NOMO-1 treated with dmso at 0.1 percent for 144 hours (cell line): Measurements from ENCODE around the gene RELB.
"Not testable (repeated sequence)": the region's sequence is repeated elsewhere in the genome, so short reads cannot be mapped to it uniquely, and the experiment has no call there.

Source experiments
- DNase-seq: peaks from one replicate; lab custom pipeline; 2025; ENCODE audit not compliant: unreplicated experiment; lab: John Stamatoyannopoulos, UW

RELB gene

GRCh38 chr19:45001087-45001739 is at the start of gene RELB:
RELB (plus strand) TSS chr19:45001464; CDS start chr19:45001580, 116 bp downstream.
- peak; percentile 69 for DNase-seq

GRCh38 chr19:44954278-44954648 is 47.0 kb upstream of the RELB start:
- no peak for DNase-seq

GRCh38 chr19:44954649-44955504 is 46.4 kb upstream of the RELB start, which contains the start of gene CLPTM1:
CLPTM1 (plus strand) TSS chr19:44955380; CDS start chr19:44955396, 16 bp downstream.
- DNase-seq = peak; percentile 95

GRCh38 chr19:44955505-44956439 is 45.5 kb upstream of the RELB start:
- no peak for DNase-seq

GRCh38 chr19:44957526-44957925 is 43.7 kb upstream of the RELB start:
- no peak for DNase-seq

- DNase-seq = no peak
Observed at GRCh38 chr19:44958090-44958489, 43.2 kb upstream of the RELB start.

- DNase-seq = no peak
Observed at GRCh38 chr19:44959691-44960090, 41.6 kb upstream of the RELB start.

GRCh38 chr19:44960906-44961728 is 40.1 kb upstream of the RELB start:
- DNase-seq = no peak

- no peak for DNase-seq
Observed at GRCh38 chr19:44961821-44962220, 39.4 kb upstream of the RELB start.

GRCh38 chr19:44968118-44968517 is 33.1 kb upstream of the RELB start:
- DNase-seq = no peak

GRCh38 chr19:44968670-44969069 is 32.6 kb upstream of the RELB start:
- no peak for DNase-seq

GRCh38 chr19:44969437-44969836 is 31.8 kb upstream of the RELB start:
- DNase-seq = no peak

GRCh38 chr19:44971451-44971850 is 29.8 kb upstream of the RELB start:
- not testable (repeated sequence) for DNase-seq

GRCh38 chr19:44972802-44973201 is 28.5 kb upstream of the RELB start:
- DNase-seq = no peak

- no peak for DNase-seq
Observed at GRCh38 chr19:44973982-44974735, 27.1 kb upstream of the RELB start.

GRCh38 chr19:44974857-44975256 is 26.4 kb upstream of the RELB start:
- DNase-seq = no peak

- DNase-seq = no peak
Observed at GRCh38 chr19:44975444-44975843, 25.8 kb upstream of the RELB start.

GRCh38 chr19:44984005-44984404 is 17.3 kb upstream of the RELB start:
- DNase-seq = no peak

GRCh38 chr19:44985445-44985844 is 15.8 kb upstream of the RELB start:
- no peak for DNase-seq

- no peak for DNase-seq
Observed at GRCh38 chr19:44986389-44986788, 14.9 kb upstream of the RELB start.
